ENCODE measurements around the gene TMC7.

TMC7 gene

DNA sequence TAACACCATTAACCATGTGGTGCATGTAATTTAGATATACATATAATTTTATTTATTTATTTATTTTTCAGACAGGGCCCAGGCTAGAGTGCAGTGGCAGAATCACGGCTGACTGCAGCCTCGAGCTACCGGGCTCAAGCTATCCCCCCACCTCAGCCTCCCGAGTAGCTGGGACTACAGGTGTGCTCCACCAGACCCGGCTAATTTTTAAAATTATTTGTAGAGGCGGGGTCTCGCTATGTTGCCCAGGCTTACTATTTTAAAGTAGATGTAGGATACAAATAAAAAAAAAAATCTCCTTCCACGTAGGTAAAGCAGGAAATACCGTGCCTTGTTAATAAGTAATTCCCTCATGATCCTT, 83.2 kb downstream of the TMC7 start:
- Histone ChIP-seq H2AFZ (ENCODE audit: low read length) (peak overlapping the region; percentile 74), H3K9ac (ENCODE audit: low read depth, low read length, poor library complexity, severe bottlenecking) (no peak overlapping the region), H3F3A (ENCODE audit: low read depth) (no peaks in the 10 kb centered on the region), H3K4me1 (ENCODE audit: insufficient read depth, low read length, poor library complexity, severe bottlenecking) (peaks cover 4% of the 10 kb centered on the region), H3K9me3 (ENCODE audit: insufficient read depth, low read depth, low read length) (no peaks in the 10 kb centered on the region), H3K36me3 (ENCODE audit: insufficient read depth, low read length) (no peaks in the 10 kb centered on the region), H3K79me2 (ENCODE audit: insufficient read depth, low read length) (peaks cover 13% of the 10 kb centered on the region; the same call in 1 of the 2 replicates), H3K9me2 (replicated peaks; ENCODE audit: low read depth, low read length) (no peaks in the 10 kb centered on the region), H4K20me1 (ENCODE audit: insufficient read depth, low read length, poor library complexity, severe bottlenecking) (no peaks in the 10 kb centered on the region), H3K27me3 (ENCODE audit: insufficient read depth, low read length, poor library complexity, severe bottlenecking) (no peaks in the 10 kb centered on the region), H3K4me2 (ENCODE audit: low read depth, low read length, poor library complexity, severe bottlenecking) (peak overlapping the region; percentile 22), H3K4me3 (ENCODE audit: low read length, poor library complexity, severe bottlenecking) (peak overlapping the region; percentile 86)
- TF ChIP-seq CTCF (conservative IDR thresholded peaks at IDR 0.05; ENCODE audit: low read length): no peak

DNA sequence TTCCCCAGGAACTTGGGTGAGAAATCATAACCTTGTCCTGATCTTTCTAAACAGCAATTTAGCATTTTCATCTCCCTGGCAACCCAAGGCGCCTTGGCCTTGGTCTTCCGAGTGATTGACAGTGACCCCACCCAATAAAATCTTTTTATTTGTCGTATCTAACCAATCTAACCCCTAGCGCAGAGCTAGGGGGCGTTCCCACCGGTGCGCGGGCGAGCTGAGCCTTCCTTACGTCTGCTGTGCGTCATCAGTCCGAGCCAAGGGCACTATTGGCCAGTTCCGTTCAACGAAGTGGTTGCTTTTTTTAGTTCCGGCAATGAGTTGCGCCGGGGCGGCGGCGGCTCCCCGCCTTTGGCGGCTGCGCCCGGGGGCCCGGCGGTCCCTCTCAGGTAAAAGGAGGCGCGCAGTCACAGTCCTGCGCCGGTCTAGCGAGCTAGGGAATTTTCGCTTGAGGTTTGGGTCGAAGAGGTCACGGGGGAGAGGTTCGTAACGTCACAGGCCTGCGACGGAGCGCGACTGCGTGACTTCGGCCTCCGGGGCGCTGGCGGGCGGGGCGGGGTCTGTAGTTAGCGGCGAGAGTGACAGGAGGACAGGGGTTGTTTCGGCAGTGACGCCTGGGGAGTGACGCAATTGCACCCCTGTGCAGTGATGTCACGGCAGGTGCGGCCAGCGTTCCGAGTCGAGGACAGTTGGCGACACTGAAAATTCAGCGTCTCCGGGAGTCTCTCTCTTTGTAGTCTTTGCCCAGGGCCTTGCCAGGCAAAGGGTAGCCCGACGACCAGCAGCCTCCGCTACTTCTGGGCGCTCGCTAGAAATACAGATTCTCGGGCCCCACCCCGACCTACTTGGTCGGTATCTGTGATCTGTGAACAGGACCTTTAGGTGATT, 83.9 kb downstream of the TMC7 start, which contains the start of gene COQ7:
Gene COQ7 (plus strand): TSS at position 266 of the 888 bp plus-strand sequence. CDS start 51 bp downstream, at position 317.
- Histone ChIP-seq H3K9me3 (ENCODE audit: insufficient read depth, low read depth, low read length) (no peaks in the 10 kb centered on the region), H2AFZ (ENCODE audit: low read length) (peak within 1 kb of the TSS; percentile 96), H3K79me2 (ENCODE audit: insufficient read depth, low read length) (peaks cover 13% of the 10 kb centered on the region; the same call in 1 of the 2 replicates), H3K4me1 (ENCODE audit: insufficient read depth, low read length, poor library complexity, severe bottlenecking) (peaks cover 4% of the 10 kb centered on the region), H4K20me1 (ENCODE audit: insufficient read depth, low read length, poor library complexity, severe bottlenecking) (no peaks in the 10 kb centered on the region), H3F3A (ENCODE audit: low read depth) (no peaks in the 10 kb centered on the region), H3K4me2 (ENCODE audit: low read depth, low read length, poor library complexity, severe bottlenecking) (peak within 1 kb of the TSS; percentile 81), H3K9me2 (replicated peaks; ENCODE audit: low read depth, low read length) (no peaks in the 10 kb centered on the region), H3K36me3 (ENCODE audit: insufficient read depth, low read length) (no peaks in the 10 kb centered on the region), H3K27me3 (ENCODE audit: insufficient read depth, low read length, poor library complexity, severe bottlenecking) (no peaks in the 10 kb centered on the region), H3K4me3 (ENCODE audit: low read length, poor library complexity, severe bottlenecking) (peak within 1 kb of the TSS; percentile 86), H3K9ac (ENCODE audit: low read depth, low read length, poor library complexity, severe bottlenecking) (peak within 1 kb of the TSS; percentile 80)
- TF ChIP-seq EZH2phosphoT487 (IDR thresholded peaks at IDR 0.05; ENCODE audit: borderline replicate concordance): no peak
- no peak for TF ChIP-seq CTCF (conservative IDR thresholded peaks at IDR 0.05; ENCODE audit: low read length)

- Histone ChIP-seq H3K4me3 (ENCODE audit: low read length, poor library complexity, severe bottlenecking) (peak overlapping the region; percentile 86), H3K9me3 (ENCODE audit: insufficient read depth, low read depth, low read length) (no peaks in the 10 kb centered on the region), H4K20me1 (ENCODE audit: insufficient read depth, low read length, poor library complexity, severe bottlenecking) (no peaks in the 10 kb centered on the region), H3K9ac (ENCODE audit: low read depth, low read length, poor library complexity, severe bottlenecking) (peak overlapping the region; percentile 80), H3K79me2 (ENCODE audit: insufficient read depth, low read length) (peaks cover 13% of the 10 kb centered on the region; the same call in 1 of the 2 replicates), H3K36me3 (ENCODE audit: insufficient read depth, low read length) (no peaks in the 10 kb centered on the region), H3K4me1 (ENCODE audit: insufficient read depth, low read length, poor library complexity, severe bottlenecking) (peaks cover 4% of the 10 kb centered on the region), H3K9me2 (replicated peaks; ENCODE audit: low read depth, low read length) (no peaks in the 10 kb centered on the region), H2AFZ (ENCODE audit: low read length) (peak overlapping the region; percentile 96), H3F3A (ENCODE audit: low read depth) (no peaks in the 10 kb centered on the region), H3K4me2 (ENCODE audit: low read depth, low read length, poor library complexity, severe bottlenecking) (peak overlapping the region; percentile 81), H3K27me3 (ENCODE audit: insufficient read depth, low read length, poor library complexity, severe bottlenecking) (no peaks in the 10 kb centered on the region)
- TF ChIP-seq CTCF (conservative IDR thresholded peaks at IDR 0.05; ENCODE audit: low read length): no peak
- TF ChIP-seq EZH2phosphoT487 (IDR thresholded peaks at IDR 0.05; ENCODE audit: borderline replicate concordance): no peak
These were observed 84.6 kb downstream of the TMC7 start for GRCh38 chr16:19068237-19068815.

All from Loucy (cell line).